ENCODE results near the gene OGFOD1.

OGFOD1 gene

DNA sequence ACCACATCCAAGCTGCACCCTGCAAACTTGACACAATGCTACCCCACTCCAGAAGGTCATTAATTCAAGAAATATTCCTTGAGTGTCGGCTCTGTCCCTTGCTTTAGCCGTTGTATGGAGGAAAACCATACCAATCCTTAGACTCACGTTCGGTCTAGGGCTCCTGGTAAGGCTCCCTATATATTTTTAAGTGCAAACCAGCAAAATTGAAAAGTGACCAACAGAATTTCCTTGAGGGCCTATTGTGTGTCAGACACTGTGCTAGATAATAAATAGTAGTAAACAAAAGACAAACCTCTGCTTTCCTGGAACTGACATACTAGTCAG lies 68.9 kb downstream of the OGFOD1 start:
- H3K4me3 ChIP-seq (ENCODE audit: low read depth, low read length), result peak overlapping the region; percentile 62
- TF ChIP-seq, protein P1, sequence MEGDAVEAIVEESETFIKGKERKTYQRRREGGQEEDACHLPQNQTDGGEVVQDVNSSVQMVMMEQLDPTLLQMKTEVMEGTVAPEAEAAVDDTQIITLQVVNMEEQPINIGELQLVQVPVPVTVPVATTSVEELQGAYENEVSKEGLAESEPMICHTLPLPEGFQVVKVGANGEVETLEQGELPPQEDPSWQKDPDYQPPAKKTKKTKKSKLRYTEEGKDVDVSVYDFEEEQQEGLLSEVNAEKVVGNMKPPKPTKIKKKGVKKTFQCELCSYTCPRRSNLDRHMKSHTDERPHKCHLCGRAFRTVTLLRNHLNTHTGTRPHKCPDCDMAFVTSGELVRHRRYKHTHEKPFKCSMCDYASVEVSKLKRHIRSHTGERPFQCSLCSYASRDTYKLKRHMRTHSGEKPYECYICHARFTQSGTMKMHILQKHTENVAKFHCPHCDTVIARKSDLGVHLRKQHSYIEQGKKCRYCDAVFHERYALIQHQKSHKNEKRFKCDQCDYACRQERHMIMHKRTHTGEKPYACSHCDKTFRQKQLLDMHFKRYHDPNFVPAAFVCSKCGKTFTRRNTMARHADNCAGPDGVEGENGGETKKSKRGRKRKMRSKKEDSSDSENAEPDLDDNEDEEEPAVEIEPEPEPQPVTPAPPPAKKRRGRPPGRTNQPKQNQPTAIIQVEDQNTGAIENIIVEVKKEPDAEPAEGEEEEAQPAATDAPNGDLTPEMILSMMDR (IDR thresholded peaks at IDR 0.05; ENCODE audit: borderline replicate concordance, insufficient read depth, low read depth, low read length), result no peak

- TF ChIP-seq, protein P1 (IDR thresholded peaks at IDR 0.05; ENCODE audit: borderline replicate concordance, insufficient read depth, low read depth, low read length), result no peak
- H3K4me3 ChIP-seq (ENCODE audit: low read depth, low read length), result no peak overlapping the region
These were observed 73.9 kb downstream of the OGFOD1 start for GRCh38 chr16:56525236-56525635.

Measured in GM12875 (cell line).